ENCODE data around the gene OR8H2.
"Not testable (repeated sequence)": the region's sequence is repeated elsewhere in the genome, so short reads cannot be mapped to it uniquely, and the experiment has no call there.

DNA sequence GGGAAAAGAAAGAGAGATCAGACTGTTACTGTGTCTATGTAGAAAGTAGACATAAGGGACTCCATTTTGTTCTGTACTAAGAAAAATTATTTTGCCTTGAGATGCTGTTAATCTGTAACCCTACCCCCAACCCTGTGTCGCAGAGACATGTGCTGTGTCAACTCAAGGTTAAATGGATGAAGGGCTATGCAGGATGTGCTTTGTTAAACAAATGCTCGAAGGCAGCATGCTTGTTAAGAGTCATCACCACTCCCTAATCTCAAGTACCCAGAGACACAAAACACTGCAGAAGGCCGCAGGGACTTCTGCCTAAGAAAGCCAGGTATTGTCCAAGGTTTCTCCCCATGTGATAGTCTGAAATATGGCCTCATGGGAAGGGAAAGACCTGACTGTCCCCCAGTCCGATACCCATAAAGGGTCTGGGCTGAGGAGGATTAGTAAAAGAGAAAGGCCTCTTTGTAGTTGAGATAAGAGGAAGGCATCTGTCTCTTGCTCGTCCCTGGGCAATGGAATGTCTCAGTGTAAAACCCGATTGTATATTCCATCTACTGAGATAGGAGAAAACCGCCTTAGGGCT is 45.7 kb upstream of the OR8H2 start:
- not testable (repeated sequence) for TF ChIP-seq CTCF, EP300 (IDR thresholded peaks at IDR 0.05)
